Neural cell (in vitro differentiated cells): ENCODE results near the gene NUBP2. TPM values are rescaled to one million over a fixed set of nuclear protein-coding genes. Genes with fewer than 3 reads are reported as not detected.

Source experiments
- H2AFZ ChIP-seq: fragments of 200-600, 300-800 bp; sonication (generic), shearing (Covaris generic); 2 replicates; pipeline ENCODE4 v1.6.0; 2014; ENCODE audit warnings: low read depth, mild to moderate bottlenecking, antibody characterized with exemption, low read length, moderate library complexity
- H3F3A ChIP-seq: fragments of 200-600 bp; shearing (Covaris generic); 2 replicates; pipeline ENCODE4 v1.6.1; 2016; ENCODE audit warnings: mild to moderate bottlenecking, moderate library complexity, mixed read lengths, antibody characterized with exemption, low read length; ENCODE audit not compliant: insufficient read depth, poor library complexity, severe bottlenecking
- H3K27ac ChIP-seq: fragments of 200-600, 300-800 bp; sonication (generic), shearing (Covaris generic); 2 replicates; pipeline ENCODE4 v1.5.1; 2014; ENCODE audit warnings: mild to moderate bottlenecking, low read length, moderate library complexity
- H3K27me3 ChIP-seq: fragments of 300-800, 200-600 bp; sonication (generic), shearing (Covaris generic); 2 replicates; pipeline ENCODE4 v1.6.0; 2014; ENCODE audit warnings: mild to moderate bottlenecking, low read depth, low read length, moderate library complexity; ENCODE audit not compliant: insufficient read depth
- H3K36me3 ChIP-seq: fragments of 300-800, 200-600 bp; sonication (generic), shearing (Covaris generic); 2 replicates; pipeline ENCODE4 v1.5.1; 2014; ENCODE audit warnings: mild to moderate bottlenecking, antibody characterized with exemption, low read length, moderate library complexity; ENCODE audit not compliant: insufficient read depth
- H3K4me2 ChIP-seq: fragments of 300-800, 200-600 bp; sonication (generic), shearing (Covaris generic); 2 replicates; pipeline ENCODE4 v1.6.0; 2014; ENCODE audit warnings: mild to moderate bottlenecking, low read length
- H3K4me3 ChIP-seq: fragments of 300-800, 200-600 bp; sonication (generic), shearing (Covaris generic); 2 replicates; pipeline ENCODE4 v1.5.1; 2014; ENCODE audit warnings: mild to moderate bottlenecking, low read length, moderate library complexity
- H3K79me2 ChIP-seq: fragments of 200-600 bp; shearing (Covaris generic); replicated peaks from 2 replicates; pipeline ENCODE4 v1.6.0; 2014; ENCODE audit warnings: mild to moderate bottlenecking, low read length, moderate library complexity; ENCODE audit not compliant: insufficient read depth
- H3K9ac ChIP-seq: fragments of 300-800, 200-600 bp; sonication (generic), shearing (Covaris generic); 2 replicates; pipeline ENCODE4 v1.6.1; 2016; ENCODE audit warnings: mild to moderate bottlenecking, low read length, mixed read lengths
- H3K9me2 ChIP-seq: fragments of 200-600 bp; shearing (Covaris generic); 2 replicates; pipeline ENCODE4 v1.6.1; 2016; ENCODE audit warnings: mild to moderate bottlenecking, low read length, mixed read lengths; ENCODE audit not compliant: insufficient read depth
- H3K9me3 ChIP-seq: fragments of 200-600, 300-800 bp; sonication (generic), shearing (Covaris generic); 2 replicates; pipeline ENCODE4 v1.6.1; 2016; ENCODE audit warnings: mild to moderate bottlenecking, mixed run types, low read length, moderate library complexity, mixed read lengths
- H4K20me1 ChIP-seq: fragments of 200-600 bp; shearing (Covaris generic); 2 replicates; pipeline ENCODE4 v1.6.1; 2016; ENCODE audit warnings: mild to moderate bottlenecking, mixed run types; ENCODE audit not compliant: insufficient read depth
- CTCF ChIP-seq: fragments of 450-650 bp; IDR thresholded peaks from 2 replicates; pipeline ENCODE4 v1.5.1; 2014; ENCODE audit warnings: antibody characterized with exemption, mild to moderate bottlenecking, moderate library complexity; ENCODE audit not compliant: poor library complexity, severe bottlenecking
- EP300 ChIP-seq: fragments of 450-650 bp; conservative IDR thresholded peaks from 2 replicates; pipeline ENCODE4 v1.6.1; 2014; ENCODE audit warnings: antibody characterized with exemption, mild to moderate bottlenecking, moderate library complexity; ENCODE audit not compliant: poor library complexity, severe bottlenecking
- EZH2 ChIP-seq: fragments of 200-600, 300-800 bp; shearing (Covaris generic), sonication (generic); IDR thresholded peaks from 2 replicates; pipeline ENCODE4 v1.6.1; 2014; ENCODE audit warnings: antibody characterized with exemption, low read length, borderline replicate concordance, mild to moderate bottlenecking; ENCODE audit not compliant: insufficient read depth, poor library complexity, severe bottlenecking
- MXI1 ChIP-seq: fragments of 450-650 bp; conservative IDR thresholded peaks from 2 replicates; pipeline ENCODE4 v1.6.1; 2014; ENCODE audit warnings: antibody characterized with exemption, mild to moderate bottlenecking; ENCODE audit not compliant: poor library complexity, severe bottlenecking
- POLR2AphosphoS5 ChIP-seq: IDR thresholded peaks from 2 replicates; pipeline ENCODE4 v1.6.1; 2012
- RAD21 ChIP-seq: fragments of 450-650 bp; conservative IDR thresholded peaks from 2 replicates; pipeline ENCODE4 v1.6.1; 2014; ENCODE audit warnings: antibody characterized with exemption, mild to moderate bottlenecking, moderate library complexity
- REST ChIP-seq: IDR thresholded peaks from 2 replicates; pipeline ENCODE4 v1.6.1; 2012; ENCODE audit warnings: borderline replicate concordance
- SMC3 ChIP-seq: fragments of 450-650 bp; conservative IDR thresholded peaks from 2 replicates; pipeline ENCODE4 v1.6.1; 2014; ENCODE audit warnings: antibody characterized with exemption, mild to moderate bottlenecking, moderate library complexity; ENCODE audit not compliant: poor library complexity
- TAF1 ChIP-seq: IDR thresholded peaks from 2 replicates; pipeline ENCODE4 v1.6.1; 2012; ENCODE audit warnings: low read depth
- polyA plus RNA-seq: library from polyadenylated mRNA; depleted of rRNA; stranded (reverse); fragments of >200 nt; gene quantifications from 2 replicates; pipeline ENCODE4 v1.2.3, GENCODE V29; 2014

The NUBP2 gene
- polyA plus RNA-seq, 1 donor from 2014 or later: 213 TPM

GRCh38 chr16:1749152-1750117, 33.3 kb upstream of the NUBP2 start:
- Histone ChIP-seq H3K27me3 (no peaks in the 10 kb centered on the region), H2AFZ (no peak overlapping the region), H3K9ac (no peak overlapping the region), H3K9me3 (no peaks in the 10 kb centered on the region), H3K4me3 (no peak overlapping the region), H3F3A (no peaks in the 10 kb centered on the region), H3K27ac (no peak overlapping the region), H4K20me1 (no peaks in the 10 kb centered on the region), H3K36me3 (peaks cover 7% of the 10 kb centered on the region), H3K79me2 (no peaks in the 10 kb centered on the region), H3K4me2 (no peak overlapping the region), H3K9me2 (no peaks in the 10 kb centered on the region)
- TF ChIP-seq RAD21: no peak

- Histone ChIP-seq H3K9me3 (no peaks in the 10 kb centered on the region), H3K4me2 (no peak overlapping the region), H2AFZ (no peak overlapping the region), H4K20me1 (no peaks in the 10 kb centered on the region), H3K27ac (no peak overlapping the region), H3K36me3 (peaks cover 7% of the 10 kb centered on the region), H3K27me3 (no peaks in the 10 kb centered on the region), H3F3A (no peaks in the 10 kb centered on the region), H3K4me3 (no peak overlapping the region), H3K79me2 (no peaks in the 10 kb centered on the region), H3K9me2 (no peaks in the 10 kb centered on the region), H3K9ac (no peak overlapping the region)
- no peak for TF ChIP-seq CTCF
- TF ChIP-seq EP300: no peak
- no peak for TF ChIP-seq REST
- TF ChIP-seq EZH2: no peak
These were observed 30.8 kb upstream of the NUBP2 start for GRCh38 chr16:1751946-1752345.

GRCh38 chr16:1752853-1753252, 29.9 kb upstream of the NUBP2 start:
- Histone ChIP-seq H3K9me3 (no peaks in the 10 kb centered on the region), H3F3A (no peaks in the 10 kb centered on the region), H2AFZ (no peak overlapping the region), H4K20me1 (no peaks in the 10 kb centered on the region), H3K9me2 (no peaks in the 10 kb centered on the region), H3K9ac (no peak overlapping the region), H3K4me2 (no peak overlapping the region), H3K79me2 (no peaks in the 10 kb centered on the region), H3K27me3 (no peaks in the 10 kb centered on the region), H3K4me3 (no peak overlapping the region), H3K36me3 (peaks cover 7% of the 10 kb centered on the region), H3K27ac (no peak overlapping the region)
- TF ChIP-seq EZH2: no peak
- no peak for TF ChIP-seq EP300
- no peak for TF ChIP-seq CTCF
- no peak for TF ChIP-seq MXI1
- no peak for TF ChIP-seq RAD21
- TF ChIP-seq POLR2AphosphoS5: no peak
- no peak for TF ChIP-seq TAF1
- no peak for TF ChIP-seq REST
- TF ChIP-seq SMC3: no peak
